Measurements from ENCODE around the gene OR56B4. TPM values are rescaled to one million over a fixed set of nuclear protein-coding genes. Genes with fewer than 3 reads are reported as not detected.

The OR56B4 gene
- polyA plus RNA-seq, 1 donor from 2014 or later = not detected

GRCh38 chr11:6099577-6099976, 7.9 kb upstream of the OR56B4 start:
- Histone ChIP-seq H3F3A (ENCODE audit: insufficient read depth, low read length, poor library complexity, severe bottlenecking) (no peaks in the 10 kb centered on the region), H3K9me3 (ENCODE audit: low read length) (no peaks in the 10 kb centered on the region), H3K4me2 (ENCODE audit: low read length) (no peak overlapping the region), H3K9me2 (ENCODE audit: insufficient read depth, low read length) (no peaks in the 10 kb centered on the region), H4K20me1 (ENCODE audit: insufficient read depth) (no peaks in the 10 kb centered on the region), H3K36me3 (ENCODE audit: insufficient read depth, low read length) (no peaks in the 10 kb centered on the region), H3K27me3 (ENCODE audit: insufficient read depth, low read depth, low read length) (no peaks in the 10 kb centered on the region), H3K4me3 (ENCODE audit: low read length) (no peak overlapping the region), H2AFZ (ENCODE audit: low read depth, low read length) (no peak overlapping the region), H3K27ac (ENCODE audit: low read length) (no peak overlapping the region), H3K79me2 (replicated peaks; ENCODE audit: insufficient read depth, low read length) (no peaks in the 10 kb centered on the region), H3K9ac (ENCODE audit: low read length) (no peak overlapping the region)
- TF ChIP-seq EP300 (conservative IDR thresholded peaks at IDR 0.05; ENCODE audit: poor library complexity, severe bottlenecking) (no peak), SMC3 (conservative IDR thresholded peaks at IDR 0.05; ENCODE audit: poor library complexity) (no peak), EZH2 (IDR thresholded peaks at IDR 0.05; ENCODE audit: borderline replicate concordance, insufficient read depth, low read length, poor library complexity, severe bottlenecking) (no peak)
- TF ChIP-seq, protein P1, sequence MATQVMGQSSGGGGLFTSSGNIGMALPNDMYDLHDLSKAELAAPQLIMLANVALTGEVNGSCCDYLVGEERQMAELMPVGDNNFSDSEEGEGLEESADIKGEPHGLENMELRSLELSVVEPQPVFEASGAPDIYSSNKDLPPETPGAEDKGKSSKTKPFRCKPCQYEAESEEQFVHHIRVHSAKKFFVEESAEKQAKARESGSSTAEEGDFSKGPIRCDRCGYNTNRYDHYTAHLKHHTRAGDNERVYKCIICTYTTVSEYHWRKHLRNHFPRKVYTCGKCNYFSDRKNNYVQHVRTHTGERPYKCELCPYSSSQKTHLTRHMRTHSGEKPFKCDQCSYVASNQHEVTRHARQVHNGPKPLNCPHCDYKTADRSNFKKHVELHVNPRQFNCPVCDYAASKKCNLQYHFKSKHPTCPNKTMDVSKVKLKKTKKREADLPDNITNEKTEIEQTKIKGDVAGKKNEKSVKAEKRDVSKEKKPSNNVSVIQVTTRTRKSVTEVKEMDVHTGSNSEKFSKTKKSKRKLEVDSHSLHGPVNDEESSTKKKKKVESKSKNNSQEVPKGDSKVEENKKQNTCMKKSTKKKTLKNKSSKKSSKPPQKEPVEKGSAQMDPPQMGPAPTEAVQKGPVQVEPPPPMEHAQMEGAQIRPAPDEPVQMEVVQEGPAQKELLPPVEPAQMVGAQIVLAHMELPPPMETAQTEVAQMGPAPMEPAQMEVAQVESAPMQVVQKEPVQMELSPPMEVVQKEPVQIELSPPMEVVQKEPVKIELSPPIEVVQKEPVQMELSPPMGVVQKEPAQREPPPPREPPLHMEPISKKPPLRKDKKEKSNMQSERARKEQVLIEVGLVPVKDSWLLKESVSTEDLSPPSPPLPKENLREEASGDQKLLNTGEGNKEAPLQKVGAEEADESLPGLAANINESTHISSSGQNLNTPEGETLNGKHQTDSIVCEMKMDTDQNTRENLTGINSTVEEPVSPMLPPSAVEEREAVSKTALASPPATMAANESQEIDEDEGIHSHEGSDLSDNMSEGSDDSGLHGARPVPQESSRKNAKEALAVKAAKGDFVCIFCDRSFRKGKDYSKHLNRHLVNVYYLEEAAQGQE (IDR thresholded peaks at IDR 0.05; ENCODE audit: borderline replicate concordance) = no peak

DNA sequence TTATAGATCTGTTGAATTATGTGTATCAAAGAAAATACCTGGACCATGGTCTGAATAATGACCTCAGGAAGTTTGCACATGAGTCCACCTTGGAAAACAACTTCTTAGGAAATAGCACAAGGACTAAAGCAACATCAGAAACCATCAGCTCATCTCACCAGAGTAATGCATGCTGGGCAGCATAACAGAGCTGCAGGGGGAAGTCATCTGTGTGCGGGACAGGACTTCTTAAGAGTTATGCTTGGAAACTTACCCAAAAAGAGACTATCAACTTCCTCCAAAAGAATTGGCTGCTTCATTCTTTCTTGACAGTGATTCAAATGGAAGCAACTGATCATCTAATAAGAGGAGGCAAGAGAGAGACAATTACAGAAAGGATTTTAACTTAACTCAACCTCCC, 2.5 kb downstream of the OR56B4 start:
- H3K9ac ChIP-seq (ENCODE audit: low read length) = no peak overlapping the region
- TF ChIP-seq RAD21 (conservative IDR thresholded peaks at IDR 0.05) (no peak), TAF1 (IDR thresholded peaks at IDR 0.05; ENCODE audit: low read depth) (no peak), MXI1 (conservative IDR thresholded peaks at IDR 0.05; ENCODE audit: poor library complexity, severe bottlenecking) (no peak), SMC3 (conservative IDR thresholded peaks at IDR 0.05; ENCODE audit: poor library complexity) (no peak), EZH2 (IDR thresholded peaks at IDR 0.05; ENCODE audit: borderline replicate concordance, insufficient read depth, low read length, poor library complexity, severe bottlenecking) (no peak), POLR2AphosphoS5 (IDR thresholded peaks at IDR 0.05) (no peak), EP300 (conservative IDR thresholded peaks at IDR 0.05; ENCODE audit: poor library complexity, severe bottlenecking) (no peak)
- TF ChIP-seq, protein P1 (IDR thresholded peaks at IDR 0.05; ENCODE audit: borderline replicate concordance) = no peak
- TF ChIP-seq, protein P2, sequence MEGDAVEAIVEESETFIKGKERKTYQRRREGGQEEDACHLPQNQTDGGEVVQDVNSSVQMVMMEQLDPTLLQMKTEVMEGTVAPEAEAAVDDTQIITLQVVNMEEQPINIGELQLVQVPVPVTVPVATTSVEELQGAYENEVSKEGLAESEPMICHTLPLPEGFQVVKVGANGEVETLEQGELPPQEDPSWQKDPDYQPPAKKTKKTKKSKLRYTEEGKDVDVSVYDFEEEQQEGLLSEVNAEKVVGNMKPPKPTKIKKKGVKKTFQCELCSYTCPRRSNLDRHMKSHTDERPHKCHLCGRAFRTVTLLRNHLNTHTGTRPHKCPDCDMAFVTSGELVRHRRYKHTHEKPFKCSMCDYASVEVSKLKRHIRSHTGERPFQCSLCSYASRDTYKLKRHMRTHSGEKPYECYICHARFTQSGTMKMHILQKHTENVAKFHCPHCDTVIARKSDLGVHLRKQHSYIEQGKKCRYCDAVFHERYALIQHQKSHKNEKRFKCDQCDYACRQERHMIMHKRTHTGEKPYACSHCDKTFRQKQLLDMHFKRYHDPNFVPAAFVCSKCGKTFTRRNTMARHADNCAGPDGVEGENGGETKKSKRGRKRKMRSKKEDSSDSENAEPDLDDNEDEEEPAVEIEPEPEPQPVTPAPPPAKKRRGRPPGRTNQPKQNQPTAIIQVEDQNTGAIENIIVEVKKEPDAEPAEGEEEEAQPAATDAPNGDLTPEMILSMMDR (IDR thresholded peaks at IDR 0.05; ENCODE audit: poor library complexity, severe bottlenecking) = no peak
- H2AFZ ChIP-seq (ENCODE audit: low read depth, low read length) = no peak overlapping the region

More for the DNA sequence above, 2.5 kb downstream of the OR56B4 start:
- H3K4me2 ChIP-seq (ENCODE audit: low read length) = no peak overlapping the region
- H3K4me3 ChIP-seq (ENCODE audit: low read length) = no peak overlapping the region
- H3K79me2 ChIP-seq (replicated peaks; ENCODE audit: insufficient read depth, low read length) = no peaks in the 10 kb centered on the region
- no peaks in the 10 kb centered on the region for H4K20me1 ChIP-seq (ENCODE audit: insufficient read depth)
- H3K27ac ChIP-seq (ENCODE audit: low read length) = no peak overlapping the region
- no peaks in the 10 kb centered on the region for H3K36me3 ChIP-seq (ENCODE audit: insufficient read depth, low read length)
- H3K9me3 ChIP-seq (ENCODE audit: low read length) = no peaks in the 10 kb centered on the region
- H3K27me3 ChIP-seq (ENCODE audit: insufficient read depth, low read depth, low read length) = no peaks in the 10 kb centered on the region
- no peaks in the 10 kb centered on the region for H3K9me2 ChIP-seq (ENCODE audit: insufficient read depth, low read length)
- H3F3A ChIP-seq (ENCODE audit: insufficient read depth, low read length, poor library complexity, severe bottlenecking) = no peaks in the 10 kb centered on the region

Measured in neural cell (in vitro differentiated cells).